DOHH2 (cell line): ENCODE results near the gene RAMP2.

Source experiments
- H3F3A ChIP-seq: fragments of 200-600 bp; sonication (generic), shearing (Covaris generic); 2 replicates; pipeline ENCODE4 v1.6.0; 2016; ENCODE audit warnings: antibody characterized with exemption, mild to moderate bottlenecking; ENCODE audit not compliant: control insufficient read depth, insufficient read depth
- H3K27ac ChIP-seq: fragments of 200-600 bp; sonication (generic); 2 replicates; pipeline ENCODE4 v1.5.1; 2014; ENCODE audit warnings: low read depth, mild to moderate bottlenecking, low read length, moderate library complexity
- H3K27me3 ChIP-seq: fragments of 200-600 bp; sonication (generic); 2 replicates; pipeline ENCODE4 v1.6.1; 2014; ENCODE audit warnings: mild to moderate bottlenecking, low read length, mixed read lengths; ENCODE audit not compliant: control insufficient read depth
- H3K36me3 ChIP-seq: fragments of 200-600 bp; sonication (generic); 2 replicates; pipeline ENCODE4 v1.6.1; 2014; ENCODE audit warnings: mild to moderate bottlenecking, low read length, moderate library complexity, mixed read lengths; ENCODE audit not compliant: control insufficient read depth
- H3K4me1 ChIP-seq: fragments of 200-600 bp; sonication (generic); 2 replicates; pipeline ENCODE4 v1.6.1; 2014; ENCODE audit warnings: mild to moderate bottlenecking, low read length, mixed read lengths; ENCODE audit not compliant: control insufficient read depth
- H3K4me2 ChIP-seq: fragments of 200-600 bp; sonication (generic); 2 replicates; pipeline ENCODE4 v1.6.0; 2014; ENCODE audit warnings: mild to moderate bottlenecking, low read length, moderate library complexity
- H3K4me3 ChIP-seq: fragments of 200-600 bp; sonication (generic); 2 replicates; pipeline ENCODE4 v1.5.1; 2014; ENCODE audit warnings: mild to moderate bottlenecking, low read length, mixed read lengths
- H3K79me2 ChIP-seq: fragments of 200-600 bp; sonication (generic); 2 replicates; pipeline ENCODE4 v1.6.1; 2014; ENCODE audit warnings: mild to moderate bottlenecking, low read length, mixed read lengths; ENCODE audit not compliant: control insufficient read depth
- H3K9me2 ChIP-seq: fragments of 200-600 bp; sonication (generic); replicated peaks from 2 replicates; pipeline ENCODE4 v1.6.1; 2014; ENCODE audit warnings: mild to moderate bottlenecking, low read length, mixed read lengths; ENCODE audit not compliant: control insufficient read depth
- H3K9me3 ChIP-seq: fragments of 200-600 bp; sonication (generic); 2 replicates; pipeline ENCODE4 v1.6.1; 2014; ENCODE audit warnings: antibody characterized with exemption, low read length, mixed read lengths; ENCODE audit not compliant: control insufficient read depth, insufficient read depth
- H4K20me1 ChIP-seq: fragments of 200-600 bp; sonication (generic); 2 replicates; pipeline ENCODE4 v1.6.0; 2014; ENCODE audit warnings: low read depth, mild to moderate bottlenecking, antibody characterized with exemption, low read length, moderate library complexity; ENCODE audit not compliant: control insufficient read depth, insufficient read depth
- CTCF ChIP-seq: fragments of 200-600 bp; sonication (generic); IDR thresholded peaks from one replicate; pipeline ENCODE4 v1.5.1; 2014; ENCODE audit warnings: antibody characterized with exemption, mild to moderate bottlenecking, low read depth, low read length; ENCODE audit not compliant: poor library complexity, severe bottlenecking
- EZH2phosphoT487 ChIP-seq: fragments of 200-600 bp; sonication (generic); IDR thresholded peaks from 2 replicates; pipeline ENCODE4 v1.6.1; 2017; ENCODE audit warnings: borderline replicate concordance, mild to moderate bottlenecking, antibody characterized with exemption, low read length, moderate library complexity, mixed read lengths

The RAMP2 gene

DNA sequence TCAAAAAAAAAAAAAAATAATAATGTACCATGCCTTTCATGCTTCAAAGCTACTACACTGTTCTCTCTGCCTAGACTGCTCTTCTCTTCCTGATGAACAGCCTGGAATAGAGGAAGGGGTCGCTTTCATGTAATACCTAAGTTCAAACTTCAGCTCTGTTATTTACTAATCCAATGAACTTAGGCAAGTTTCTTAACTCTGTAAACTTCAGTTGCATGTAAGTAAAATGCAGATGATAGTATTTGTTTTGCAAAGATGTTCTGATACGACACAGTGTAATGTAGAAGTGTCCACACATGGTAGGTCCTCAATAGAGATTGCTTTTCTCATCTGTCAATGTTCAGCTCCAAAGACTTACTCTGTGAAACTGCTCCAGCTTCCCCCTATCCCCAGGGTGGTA is 30.9 kb downstream of the RAMP2 start:
- H3K4me1 ChIP-seq: no peaks in the 10 kb centered on the region; the same call in 1 of the 2 replicates
- no peak overlapping the region for H3K27ac ChIP-seq
- no peaks in the 10 kb centered on the region for H3K36me3 ChIP-seq
- H3K9me2 ChIP-seq: no peaks in the 10 kb centered on the region
- H3K9me3 ChIP-seq: no peaks in the 10 kb centered on the region
- H4K20me1 ChIP-seq: no peaks in the 10 kb centered on the region
- H3K79me2 ChIP-seq: no peaks in the 10 kb centered on the region
- H3K27me3 ChIP-seq: peaks cover 15% of the 10 kb centered on the region
- no peak overlapping the region for H3K4me2 ChIP-seq
- H3K4me3 ChIP-seq: no peak overlapping the region
- H3F3A ChIP-seq: no peaks in the 10 kb centered on the region
- no peak for TF ChIP-seq CTCF
- TF ChIP-seq EZH2phosphoT487: no peak

DNA sequence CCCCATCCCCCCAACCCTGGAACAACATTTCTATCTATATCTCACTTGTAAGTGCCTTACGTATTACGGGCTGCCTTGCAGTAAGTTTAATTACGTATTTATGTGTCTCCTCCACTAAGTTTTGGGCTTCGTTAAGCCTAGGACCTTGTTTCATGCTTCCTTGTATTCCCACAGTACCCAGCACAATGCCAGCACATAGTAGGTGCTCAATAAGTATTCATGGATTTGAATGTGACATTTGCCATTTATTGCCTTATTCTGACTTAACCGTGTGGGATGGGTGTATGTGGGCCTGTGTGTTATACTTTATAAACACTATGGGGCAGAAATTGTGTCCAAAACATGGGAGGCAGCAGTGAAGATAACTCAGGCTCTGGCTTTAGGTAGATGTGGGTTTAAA is 31.5 kb downstream of the RAMP2 start:
- no peaks in the 10 kb centered on the region for H3K36me3 ChIP-seq
- H3K4me2 ChIP-seq: no peak overlapping the region
- H3K4me3 ChIP-seq: no peak overlapping the region
- H3K27ac ChIP-seq: no peak overlapping the region
- H3F3A ChIP-seq: no peaks in the 10 kb centered on the region
- peaks cover 3% of the 10 kb centered on the region for H3K4me1 ChIP-seq
- H3K79me2 ChIP-seq: no peaks in the 10 kb centered on the region; the same call in 1 of the 2 replicates
- H4K20me1 ChIP-seq: no peaks in the 10 kb centered on the region
- H3K9me2 ChIP-seq: no peaks in the 10 kb centered on the region
- no peaks in the 10 kb centered on the region for H3K9me3 ChIP-seq
- H3K27me3 ChIP-seq: peaks cover 15% of the 10 kb centered on the region
- TF ChIP-seq CTCF (no peak), EZH2phosphoT487 (no peak)

GRCh38 chr17:42795061-42795460 is 34.0 kb downstream of the RAMP2 start:
- H3K4me2 ChIP-seq: no peak overlapping the region
- H3K9me3 ChIP-seq: no peaks in the 10 kb centered on the region
- no peaks in the 10 kb centered on the region for H4K20me1 ChIP-seq
- no peaks in the 10 kb centered on the region for H3F3A ChIP-seq
- H3K36me3 ChIP-seq: no peaks in the 10 kb centered on the region
- no peaks in the 10 kb centered on the region for H3K9me2 ChIP-seq
- H3K4me3 ChIP-seq: no peak overlapping the region
- peaks cover 13% of the 10 kb centered on the region for H3K4me1 ChIP-seq
- H3K27me3 ChIP-seq: peaks cover 15% of the 10 kb centered on the region
- no peak for TF ChIP-seq CTCF
- no peak for TF ChIP-seq EZH2phosphoT487
- H3K79me2 ChIP-seq: peaks cover 6% of the 10 kb centered on the region
- H3K27ac ChIP-seq: no peak overlapping the region

DNA sequence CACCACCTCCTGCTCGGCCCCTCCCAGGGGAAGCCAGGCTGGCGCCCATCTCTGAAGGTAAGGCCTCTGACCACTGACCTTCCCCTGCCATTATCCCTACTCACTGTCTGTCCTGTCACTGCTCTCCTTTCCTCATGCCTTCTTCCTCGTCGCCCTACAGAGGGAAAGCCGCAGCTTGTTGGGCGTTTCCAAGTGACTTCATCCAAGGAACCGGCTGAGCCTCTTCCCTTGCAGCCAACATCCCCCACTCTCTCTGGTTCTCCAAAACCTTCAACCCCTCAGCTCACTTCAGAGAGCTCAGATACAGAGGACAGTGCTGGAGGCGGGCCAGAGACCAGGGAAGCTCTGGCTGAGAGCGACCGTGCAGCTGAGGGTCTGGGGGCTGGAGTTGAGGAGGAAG is 34.4 kb downstream of the RAMP2 start:
- H3K79me2 ChIP-seq: peaks cover 6% of the 10 kb centered on the region
- peaks cover 13% of the 10 kb centered on the region for H3K27me3 ChIP-seq
- no peaks in the 10 kb centered on the region for H3K36me3 ChIP-seq
- no peak overlapping the region for H3K27ac ChIP-seq
- H3K4me2 ChIP-seq: no peak overlapping the region
- no peak overlapping the region for H3K4me3 ChIP-seq
- H3K9me3 ChIP-seq: no peaks in the 10 kb centered on the region
- H3K9me2 ChIP-seq: no peaks in the 10 kb centered on the region
- H3F3A ChIP-seq: no peaks in the 10 kb centered on the region
- no peaks in the 10 kb centered on the region for H4K20me1 ChIP-seq
- no peak for TF ChIP-seq EZH2phosphoT487
- TF ChIP-seq CTCF: no peak
- peaks cover 13% of the 10 kb centered on the region for H3K4me1 ChIP-seq
